ENCODE data around the gene ZP1.

ZP1 gene

DNA sequence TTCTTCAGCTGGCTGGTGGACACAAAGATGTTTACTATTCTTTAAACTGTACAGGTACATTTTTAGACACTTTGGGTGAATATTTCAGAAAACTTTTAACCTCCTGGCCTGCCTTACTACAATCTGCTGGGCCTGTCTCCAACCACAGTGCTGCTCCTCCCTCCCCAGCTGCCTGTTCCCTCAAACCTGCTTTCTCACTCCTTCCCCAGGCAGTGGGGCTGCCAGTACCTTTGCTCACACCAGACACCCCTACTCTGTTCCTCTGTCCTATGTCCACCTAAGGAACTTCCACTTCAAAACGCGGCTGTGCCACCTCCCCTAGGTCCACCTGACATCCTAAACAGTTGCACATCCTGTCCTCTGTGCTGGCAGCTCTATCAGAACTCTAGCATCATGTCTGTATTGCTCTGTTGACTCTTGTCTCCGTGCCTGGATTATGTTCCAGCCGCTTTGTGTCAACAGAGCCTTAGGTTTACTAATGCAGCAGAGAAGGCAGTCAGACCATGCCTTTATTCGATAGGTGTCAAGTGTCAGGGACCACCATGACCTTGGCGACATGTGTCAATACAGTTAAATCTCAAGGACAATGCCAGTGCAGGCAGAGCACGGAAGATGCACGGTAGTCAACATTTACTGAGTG, 13.4 kb downstream of the ZP1 start:
- no peak for TF ChIP-seq EZH2phosphoT487 (IDR thresholded peaks at IDR 0.05; ENCODE audit: borderline replicate concordance, low read length)
- TF ChIP-seq, protein P1, sequence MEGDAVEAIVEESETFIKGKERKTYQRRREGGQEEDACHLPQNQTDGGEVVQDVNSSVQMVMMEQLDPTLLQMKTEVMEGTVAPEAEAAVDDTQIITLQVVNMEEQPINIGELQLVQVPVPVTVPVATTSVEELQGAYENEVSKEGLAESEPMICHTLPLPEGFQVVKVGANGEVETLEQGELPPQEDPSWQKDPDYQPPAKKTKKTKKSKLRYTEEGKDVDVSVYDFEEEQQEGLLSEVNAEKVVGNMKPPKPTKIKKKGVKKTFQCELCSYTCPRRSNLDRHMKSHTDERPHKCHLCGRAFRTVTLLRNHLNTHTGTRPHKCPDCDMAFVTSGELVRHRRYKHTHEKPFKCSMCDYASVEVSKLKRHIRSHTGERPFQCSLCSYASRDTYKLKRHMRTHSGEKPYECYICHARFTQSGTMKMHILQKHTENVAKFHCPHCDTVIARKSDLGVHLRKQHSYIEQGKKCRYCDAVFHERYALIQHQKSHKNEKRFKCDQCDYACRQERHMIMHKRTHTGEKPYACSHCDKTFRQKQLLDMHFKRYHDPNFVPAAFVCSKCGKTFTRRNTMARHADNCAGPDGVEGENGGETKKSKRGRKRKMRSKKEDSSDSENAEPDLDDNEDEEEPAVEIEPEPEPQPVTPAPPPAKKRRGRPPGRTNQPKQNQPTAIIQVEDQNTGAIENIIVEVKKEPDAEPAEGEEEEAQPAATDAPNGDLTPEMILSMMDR (IDR thresholded peaks at IDR 0.05; ENCODE audit: low read depth, low read length, poor library complexity, severe bottlenecking): no peak
- no peaks in the 10 kb centered on the region for H3K9me2 ChIP-seq (replicated peaks; ENCODE audit: control insufficient read depth, low read length)
- H3F3A ChIP-seq (ENCODE audit: control insufficient read depth, insufficient read depth): no peaks in the 10 kb centered on the region
- no peaks in the 10 kb centered on the region for H3K79me2 ChIP-seq (ENCODE audit: control insufficient read depth, low read length)
- no peaks in the 10 kb centered on the region for H3K4me1 ChIP-seq (ENCODE audit: control insufficient read depth, low read length)
- H3K4me3 ChIP-seq (ENCODE audit: low read length): no peak overlapping the region
- no peaks in the 10 kb centered on the region for H3K9me3 ChIP-seq (ENCODE audit: control insufficient read depth, insufficient read depth, low read length)
- H4K20me1 ChIP-seq (ENCODE audit: control insufficient read depth, insufficient read depth, low read depth, low read length): no peaks in the 10 kb centered on the region
- no peak overlapping the region for H3K27ac ChIP-seq (ENCODE audit: low read depth, low read length)
- no peak overlapping the region for H3K4me2 ChIP-seq (ENCODE audit: low read length)
- H3K27me3 ChIP-seq (ENCODE audit: control insufficient read depth, low read length): no peaks in the 10 kb centered on the region
- peaks cover 15% of the 10 kb centered on the region for H3K36me3 ChIP-seq (ENCODE audit: control insufficient read depth, low read length)

GRCh38 chr11:60887556-60887955, 20.2 kb downstream of the ZP1 start:
- Histone ChIP-seq H4K20me1 (ENCODE audit: control insufficient read depth, insufficient read depth, low read depth, low read length) (no peaks in the 10 kb centered on the region), H3K79me2 (ENCODE audit: control insufficient read depth, low read length) (no peaks in the 10 kb centered on the region), H3F3A (ENCODE audit: control insufficient read depth, insufficient read depth) (no peaks in the 10 kb centered on the region), H3K4me2 (ENCODE audit: low read length) (no peak overlapping the region), H3K4me3 (ENCODE audit: low read length) (no peak overlapping the region), H3K27ac (ENCODE audit: low read depth, low read length) (no peak overlapping the region), H3K9me2 (replicated peaks; ENCODE audit: control insufficient read depth, low read length) (no peaks in the 10 kb centered on the region), H3K4me1 (ENCODE audit: control insufficient read depth, low read length) (no peaks in the 10 kb centered on the region), H3K36me3 (ENCODE audit: control insufficient read depth, low read length) (peaks cover 35% of the 10 kb centered on the region), H3K9me3 (ENCODE audit: control insufficient read depth, insufficient read depth, low read length) (no peaks in the 10 kb centered on the region), H3K27me3 (ENCODE audit: control insufficient read depth, low read length) (no peaks in the 10 kb centered on the region)
- no peak for TF ChIP-seq EZH2phosphoT487 (IDR thresholded peaks at IDR 0.05; ENCODE audit: borderline replicate concordance, low read length)
- TF ChIP-seq, protein P1 (IDR thresholded peaks at IDR 0.05; ENCODE audit: low read depth, low read length, poor library complexity, severe bottlenecking): peak; percentile 62

DNA sequence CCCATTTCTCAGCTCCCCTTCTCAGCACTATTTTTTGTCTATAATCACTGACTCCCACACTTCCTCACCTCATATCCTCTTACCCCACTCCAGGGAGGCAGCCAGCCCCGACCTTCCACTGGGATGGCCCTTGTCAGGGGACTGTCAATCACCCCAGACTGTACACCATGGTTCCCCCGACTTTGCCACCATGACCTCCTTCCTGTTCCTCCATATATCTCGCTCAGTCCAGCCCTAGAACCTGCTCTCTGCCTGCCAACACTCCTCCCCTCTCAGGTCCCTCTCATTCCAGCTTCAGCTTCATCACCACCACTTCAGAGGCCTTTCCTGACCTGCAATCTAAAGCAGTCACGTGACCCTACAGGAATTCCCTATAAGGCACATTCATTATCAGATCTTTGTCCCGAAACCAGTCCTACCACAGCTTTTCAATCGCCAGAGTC, 22.5 kb downstream of the ZP1 start:
- H3K36me3 ChIP-seq (ENCODE audit: control insufficient read depth, low read length): peaks cover 58% of the 10 kb centered on the region
- H3K9me2 ChIP-seq (replicated peaks; ENCODE audit: control insufficient read depth, low read length): no peaks in the 10 kb centered on the region
- H3F3A ChIP-seq (ENCODE audit: control insufficient read depth, insufficient read depth): no peaks in the 10 kb centered on the region
- no peak overlapping the region for H3K4me3 ChIP-seq (ENCODE audit: low read length)
- H3K27me3 ChIP-seq (ENCODE audit: control insufficient read depth, low read length): no peaks in the 10 kb centered on the region
- no peaks in the 10 kb centered on the region for H3K4me1 ChIP-seq (ENCODE audit: control insufficient read depth, low read length)
- H4K20me1 ChIP-seq (ENCODE audit: control insufficient read depth, insufficient read depth, low read depth, low read length): no peaks in the 10 kb centered on the region
- no peaks in the 10 kb centered on the region for H3K9me3 ChIP-seq (ENCODE audit: control insufficient read depth, insufficient read depth, low read length)
- no peak overlapping the region for H3K4me2 ChIP-seq (ENCODE audit: low read length)
- H3K79me2 ChIP-seq (ENCODE audit: control insufficient read depth, low read length): peaks cover 6% of the 10 kb centered on the region; the same call in 1 of the 2 replicates
- no peak overlapping the region for H3K27ac ChIP-seq (ENCODE audit: low read depth, low read length)
- TF ChIP-seq, protein P1 (IDR thresholded peaks at IDR 0.05; ENCODE audit: low read depth, low read length, poor library complexity, severe bottlenecking): no peak
- no peak for TF ChIP-seq EZH2phosphoT487 (IDR thresholded peaks at IDR 0.05; ENCODE audit: borderline replicate concordance, low read length)

Measured in DOHH2 (cell line).